Fibroblast of lung (primary cell): ENCODE data around the gene TMEM163. TPM values are rescaled to one million over a fixed set of nuclear protein-coding genes. Genes with fewer than 3 reads are reported as not detected.

Source experiments
- DNase-seq, 2 donors: peaks; one replicate each; pipeline versions ENCODE4 v3.0.0 to v3.0.0-alpha.2; 2010; ENCODE audit warnings: low read depth in 2 of 2
- H2AFZ ChIP-seq: 2 replicates; pipeline ENCODE4 v1.5.1; 2012; ENCODE audit warnings: low read length, control low read depth, inconsistent platforms
- H3K27ac ChIP-seq: 2 replicates; pipeline ENCODE4 v1.5.1; 2011; ENCODE audit warnings: low read length, control low read depth; ENCODE audit not compliant: insufficient read depth
- H3K27me3 ChIP-seq: 2 replicates; pipeline ENCODE4 v1.5.1; 2011; ENCODE audit warnings: mild to moderate bottlenecking, low read length; ENCODE audit not compliant: control insufficient read depth, insufficient read depth
- H3K36me3 ChIP-seq: 2 replicates; pipeline ENCODE4 v1.5.1; 2011; ENCODE audit warnings: low read length; ENCODE audit not compliant: control insufficient read depth, insufficient read depth
- H3K4me1 ChIP-seq: 2 replicates; pipeline ENCODE4 v1.5.1; 2011; ENCODE audit warnings: low read length; ENCODE audit not compliant: control insufficient read depth, insufficient read depth; ENCODE audit errors: extremely low read depth
- H3K4me2 ChIP-seq: 2 replicates; pipeline ENCODE4 v1.5.1; 2011; ENCODE audit warnings: low read length, control low read depth; ENCODE audit not compliant: insufficient read depth; ENCODE audit errors: extremely low read depth
- H3K4me3 ChIP-seq, 4 experiments: fragments of 200-600 bp in 1 of 4; sonication (generic) in 1 of 4; replicated peaks in 1 of 4; 2 replicates each; pipeline ENCODE4 v1.5.1; 2011 to 2016; ENCODE audit warnings: low read length in 4 of 4, low read depth in 3 of 4, mild to moderate bottlenecking in 3 of 4, control low read depth in 2 of 4, inconsistent platforms in 1 of 4, mixed read lengths in 1 of 4; ENCODE audit not compliant: insufficient read depth in 1 of 4; ENCODE audit errors: control extremely low read depth in 1 of 4
- H3K79me2 ChIP-seq: 2 replicates; pipeline ENCODE4 v1.5.1; 2012; ENCODE audit warnings: mild to moderate bottlenecking, low read length, inconsistent platforms; ENCODE audit not compliant: control insufficient read depth, insufficient read depth
- H3K9ac ChIP-seq: 2 replicates; pipeline ENCODE4 v1.5.1; 2011; ENCODE audit warnings: mild to moderate bottlenecking, low read length, control low read depth; ENCODE audit not compliant: insufficient read depth
- H3K9me3 ChIP-seq: 2 replicates; pipeline ENCODE4 v1.5.1; 2012; ENCODE audit warnings: low read depth, low read length; ENCODE audit not compliant: control insufficient read depth, insufficient read depth
- H4K20me1 ChIP-seq: 2 replicates; pipeline ENCODE4 v1.5.1; 2011; ENCODE audit warnings: low read length; ENCODE audit not compliant: control insufficient read depth, insufficient read depth; ENCODE audit errors: extremely low read depth
- EZH2 ChIP-seq: IDR thresholded peaks from 2 replicates; pipeline ENCODE4 v1.5.1; 2012; ENCODE audit warnings: low read length, control low read depth, mild to moderate bottlenecking; ENCODE audit errors: missing control alignments
- polyA plus RNA-seq, 2 donors: library from polyadenylated mRNA; depleted of rRNA in 1 of 2; stranded (reverse) in 1 of 2; unstranded in 1 of 2; fragments of >200 nt; gene quantifications; 2 replicates each; pipeline ENCODE4 v1.2.1, GENCODE V29; 2011 to 2012; ENCODE audit warnings: missing spikeins in 1 of 2
- total RNA-seq: library from RNA; depleted of rRNA; stranded (reverse); fragments of >200 nt; gene quantifications from 2 replicates; pipeline ENCODE4 v1.2.1, GENCODE V29; 2014
- TF ChIP-seq, protein P1 (sequence below), 2 donors: IDR thresholded peaks in 1 of 2; conservative IDR thresholded peaks in 1 of 2; 1 replicate in 1 of 2; 2 replicates in 1 of 2; pipeline ENCODE4 v1.5.1; 2011 to 2012; ENCODE audit warnings: low read length in 2 of 2, control low read depth in 1 of 2, inconsistent platforms in 1 of 2, low read depth in 1 of 2, mild to moderate bottlenecking in 1 of 2

TMEM163 gene
- total and polyA plus RNA-seq, 2 donors (not counting 1 experiment from before 2014, with no cell fraction given) = under 0.01 to 0.03 TPM

GRCh38 chr2:134438371-134438770, 280.4 kb downstream of the TMEM163 start:
- H3K9me3 ChIP-seq = no peaks in the 10 kb centered on the region
- no peak overlapping the region for H3K27ac ChIP-seq
- TF ChIP-seq EZH2 = no peak
- TF ChIP-seq, protein P1, sequence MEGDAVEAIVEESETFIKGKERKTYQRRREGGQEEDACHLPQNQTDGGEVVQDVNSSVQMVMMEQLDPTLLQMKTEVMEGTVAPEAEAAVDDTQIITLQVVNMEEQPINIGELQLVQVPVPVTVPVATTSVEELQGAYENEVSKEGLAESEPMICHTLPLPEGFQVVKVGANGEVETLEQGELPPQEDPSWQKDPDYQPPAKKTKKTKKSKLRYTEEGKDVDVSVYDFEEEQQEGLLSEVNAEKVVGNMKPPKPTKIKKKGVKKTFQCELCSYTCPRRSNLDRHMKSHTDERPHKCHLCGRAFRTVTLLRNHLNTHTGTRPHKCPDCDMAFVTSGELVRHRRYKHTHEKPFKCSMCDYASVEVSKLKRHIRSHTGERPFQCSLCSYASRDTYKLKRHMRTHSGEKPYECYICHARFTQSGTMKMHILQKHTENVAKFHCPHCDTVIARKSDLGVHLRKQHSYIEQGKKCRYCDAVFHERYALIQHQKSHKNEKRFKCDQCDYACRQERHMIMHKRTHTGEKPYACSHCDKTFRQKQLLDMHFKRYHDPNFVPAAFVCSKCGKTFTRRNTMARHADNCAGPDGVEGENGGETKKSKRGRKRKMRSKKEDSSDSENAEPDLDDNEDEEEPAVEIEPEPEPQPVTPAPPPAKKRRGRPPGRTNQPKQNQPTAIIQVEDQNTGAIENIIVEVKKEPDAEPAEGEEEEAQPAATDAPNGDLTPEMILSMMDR (conservative IDR thresholded peaks at IDR 0.05 in 1 of 2, IDR thresholded peaks at IDR 0.05 in 1 of 2; ENCODE audit: low read depth in 1 of 2, low read length in 2 of 2) = no peak
- H2AFZ ChIP-seq = no peak overlapping the region
- no peaks in the 10 kb centered on the region for H3K4me1 ChIP-seq
- no peak overlapping the region for H3K9ac ChIP-seq
- no peaks in the 10 kb centered on the region for H4K20me1 ChIP-seq
- H3K36me3 ChIP-seq = peaks cover 4% of the 10 kb centered on the region
- no peak overlapping the region for H3K4me2 ChIP-seq
- no peak overlapping the region for H3K4me3 ChIP-seq
- no peaks in the 10 kb centered on the region for H3K27me3 ChIP-seq
- DNase-seq = no peak
- H3K79me2 ChIP-seq = no peaks in the 10 kb centered on the region

GRCh38 chr2:134436706-134437105, 282.1 kb downstream of the TMEM163 start:
- no peak overlapping the region for H3K4me2 ChIP-seq
- no peaks in the 10 kb centered on the region for H3K9me3 ChIP-seq
- H2AFZ ChIP-seq = no peak overlapping the region
- H4K20me1 ChIP-seq = no peaks in the 10 kb centered on the region
- no peak overlapping the region for H3K4me3 ChIP-seq
- H3K4me1 ChIP-seq = peaks cover 6% of the 10 kb centered on the region
- no peak for DNase-seq
- H3K79me2 ChIP-seq = no peaks in the 10 kb centered on the region
- H3K27ac ChIP-seq = no peak overlapping the region
- no peak overlapping the region for H3K9ac ChIP-seq
- peaks cover 5% of the 10 kb centered on the region for H3K36me3 ChIP-seq
- H3K27me3 ChIP-seq = no peaks in the 10 kb centered on the region
- TF ChIP-seq, protein P1 (conservative IDR thresholded peaks at IDR 0.05 in 1 of 2, IDR thresholded peaks at IDR 0.05 in 1 of 2; ENCODE audit: low read depth in 1 of 2, low read length in 2 of 2) = no peak
- no peak for TF ChIP-seq EZH2

DNA sequence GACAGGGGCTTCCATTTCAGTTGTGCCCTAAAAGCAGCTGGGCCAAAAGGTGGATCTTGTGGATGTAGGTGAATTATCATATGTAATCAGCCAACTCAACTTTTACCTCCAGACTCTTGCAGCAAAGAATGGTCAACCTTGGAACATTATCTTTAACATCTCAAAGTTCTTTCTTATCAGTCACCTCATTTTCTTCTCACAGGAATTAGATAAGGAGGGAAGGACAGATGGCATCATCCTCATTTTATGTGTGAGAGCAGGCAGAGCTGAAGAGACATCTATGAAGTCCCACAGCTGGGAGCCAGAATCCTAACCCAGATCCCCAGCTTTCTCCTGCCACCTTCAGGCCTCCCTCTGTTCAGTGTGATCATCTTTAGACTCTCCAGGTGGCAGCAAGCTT, 282.9 kb downstream of the TMEM163 start:
- Histone ChIP-seq H3K27me3 (no peaks in the 10 kb centered on the region), H3K4me1 (peaks cover 9% of the 10 kb centered on the region), H3K4me3 (no peak overlapping the region), H3K79me2 (no peaks in the 10 kb centered on the region), H3K27ac (no peak overlapping the region), H3K9me3 (no peaks in the 10 kb centered on the region), H3K4me2 (no peak overlapping the region), H2AFZ (no peak overlapping the region), H3K36me3 (peaks cover 5% of the 10 kb centered on the region), H4K20me1 (no peaks in the 10 kb centered on the region), H3K9ac (no peak overlapping the region)
- TF ChIP-seq, protein P1 (conservative IDR thresholded peaks at IDR 0.05 in 1 of 2, IDR thresholded peaks at IDR 0.05 in 1 of 2; ENCODE audit: low read depth in 1 of 2, low read length in 2 of 2) = no peak
- no peak for TF ChIP-seq EZH2
- no peak for DNase-seq
